SKM-1 (cell line): Measurements from ENCODE around the gene SHANK3.
"Not testable (repeated sequence)": the region's sequence is repeated elsewhere in the genome, so short reads cannot be mapped to it uniquely, and the experiment has no call there.

Experiments
- DNase-seq: peaks from one replicate; lab custom pipeline; 2025; ENCODE audit not compliant: unreplicated experiment; lab: John Stamatoyannopoulos, UW

The SHANK3 gene

GRCh38 chr22:50653256-50653655 is 19.4 kb upstream of the SHANK3 start:
- DNase-seq, result no peak

GRCh38 chr22:50654664-50655063 is 18.0 kb upstream of the SHANK3 start:
- not testable (repeated sequence) for DNase-seq

GRCh38 chr22:50656122-50657070 is 16.2 kb upstream of the SHANK3 start:
- DNase-seq, result no peak

- no peak for DNase-seq
Measured at GRCh38 chr22:50657925-50658324, 14.7 kb upstream of the SHANK3 start.

GRCh38 chr22:50659711-50660110 is 12.9 kb upstream of the SHANK3 start:
- not testable (repeated sequence) for DNase-seq

GRCh38 chr22:50660306-50660705 is 12.3 kb upstream of the SHANK3 start:
- DNase-seq, result no peak

- no peak for DNase-seq
Measured at GRCh38 chr22:50665212-50665611, 7.4 kb upstream of the SHANK3 start.

GRCh38 chr22:50665738-50666137 is 6.9 kb upstream of the SHANK3 start:
- DNase-seq, result no peak

- no peak for DNase-seq
Measured at GRCh38 chr22:50670513-50670912, 2.1 kb upstream of the SHANK3 start.

GRCh38 chr22:50670914-50671538 is 1.6 kb upstream of the SHANK3 start:
- DNase-seq, result no peak

- DNase-seq, result no peak
Measured at GRCh38 chr22:50671641-50672040, 982 bp upstream of the SHANK3 start.

- no peak for DNase-seq
Measured at GRCh38 chr22:50672041-50672440, 582 bp upstream of the SHANK3 start.

GRCh38 chr22:50673231-50674129 is 857 bp downstream of the SHANK3 start:
- DNase-seq, result no peak

- DNase-seq, result no peak
Measured at GRCh38 chr22:50674130-50674500, 1.5 kb downstream of the SHANK3 start.

- no peak for DNase-seq
Measured at GRCh38 chr22:50674606-50675552, 2.3 kb downstream of the SHANK3 start.

GRCh38 chr22:50675553-50676179 is 3.0 kb downstream of the SHANK3 start:
- DNase-seq, result no peak

- no peak for DNase-seq
Measured at GRCh38 chr22:50676180-50676636, 3.6 kb downstream of the SHANK3 start.

- no peak for DNase-seq
Measured at GRCh38 chr22:50676661-50677492, 4.3 kb downstream of the SHANK3 start.
